Panc1 (cell line): Measurements from ENCODE around the gene PRRT3. TPM values are rescaled to one million over a fixed set of nuclear protein-coding genes. Genes with fewer than 3 reads are reported as not detected.
A peak's percentile ranks its signal among the peaks of the same experiment; 100 is the strongest.

Experiments used
- ATAC-seq: fragments of 200-7000 bp; cut with Tn5 transposase; 2 replicates; pipeline ENCODE4 v1.9.1; 2020; ENCODE audit warnings: mild to moderate bottlenecking, moderate library complexity
- BruUV-seq: library from RNA; stranded (reverse); fragments of 400-500 nt; replicated peaks from 2 replicates; lab custom pipeline; 2021; lab: Mats Ljungman, UMichigan
- CTCF ChIA-PET: fragments of 300-600 bp; sonication (Branson Sonifier 250); formaldehyde crosslinking; loops from one replicate; lab custom pipeline; 2022; ENCODE audit warnings: antibody characterized with exemption; lab: Charles Lee
- POLR2A ChIA-PET: fragments of 300-600 bp; sonication (Branson Sonifier 250); formaldehyde crosslinking; loops from one replicate; lab custom pipeline; 2022; ENCODE audit warnings: antibody characterized with exemption; lab: Charles Lee
- DNase-seq: peaks from one replicate; pipeline ENCODE4 v3.0.0-alpha.2; 2010; ENCODE audit warnings: low read depth, low spot score
- H3K27ac ChIP-seq: 2 replicates; pipeline ENCODE4 v1.5.1; 2011; ENCODE audit warnings: mild to moderate bottlenecking, low read length, inconsistent platforms
- H3K27me3 ChIP-seq: fragments of 200-500 bp; sonication (Bioruptor generic); 2 replicates; pipeline ENCODE4 v1.6.0; 2014; ENCODE audit warnings: low read length, inconsistent platforms; ENCODE audit not compliant: control insufficient read depth, insufficient read depth
- H3K36me3 ChIP-seq: fragments of 200-500 bp; sonication (Bioruptor generic); 2 replicates; pipeline ENCODE4 v1.5.1; 2014; ENCODE audit warnings: inconsistent platforms, mild to moderate bottlenecking, low read length, moderate library complexity; ENCODE audit not compliant: control insufficient read depth, insufficient read depth
- H3K4me1 ChIP-seq: 2 replicates; pipeline ENCODE4 v1.5.1; 2011; ENCODE audit warnings: inconsistent platforms, mild to moderate bottlenecking, low read length, moderate library complexity; ENCODE audit not compliant: control insufficient read depth, insufficient read depth
- H3K4me3 ChIP-seq, 2 experiments: 2 replicates each; pipeline ENCODE4 v1.5.1; 2011 to 2012; ENCODE audit warnings: low read depth in 2 of 2, low read length in 2 of 2, mild to moderate bottlenecking in 2 of 2, inconsistent platforms in 1 of 2, moderate library complexity in 1 of 2
- H3K9me3 ChIP-seq: fragments of 200-500 bp; sonication (Bioruptor generic); 2 replicates; pipeline ENCODE4 v1.5.1; 2014; ENCODE audit warnings: low read depth, mild to moderate bottlenecking, inconsistent platforms, low read length, moderate library complexity; ENCODE audit not compliant: control insufficient read depth, insufficient read depth
- CTCF ChIP-seq: fragments of 450-650 bp; IDR thresholded peaks from 2 replicates; pipeline ENCODE4 v1.5.1; 2017; ENCODE audit warnings: mild to moderate bottlenecking
- POLR2AphosphoS5 ChIP-seq: IDR thresholded peaks from 2 replicates; pipeline ENCODE4 v1.6.1; 2012; ENCODE audit warnings: mild to moderate bottlenecking, low read depth, low read length, moderate library complexity
- REST ChIP-seq, 2 experiments: IDR thresholded peaks; 2 replicates each; pipeline ENCODE4 v1.6.1; 2011 to 2012; ENCODE audit warnings: low read depth in 2 of 2, control low read depth in 1 of 2, low read length in 1 of 2, mild to moderate bottlenecking in 1 of 2, moderate library complexity in 1 of 2; ENCODE audit not compliant: insufficient read depth in 1 of 2
- SIN3A ChIP-seq: IDR thresholded peaks from 2 replicates; pipeline ENCODE4 v1.6.1; 2012; ENCODE audit warnings: low read depth, mild to moderate bottlenecking, low read length, moderate library complexity, borderline replicate concordance; ENCODE audit not compliant: insufficient read depth
- TCF7L2 ChIP-seq: IDR thresholded peaks from 2 replicates; pipeline ENCODE4 v1.6.1; 2011; ENCODE audit warnings: mild to moderate bottlenecking, low read depth, low read length, inconsistent platforms
- in situ Hi-C: cut with HindIII; loops from 2 replicates; pipeline ENCODE4 v1.10.0; 2016; ENCODE audit warnings: low sequenced_read_pairs, low pct_unique_long_range_greater_than_20kb
- intact Hi-C: fragments of 100-400 bp; cut with micrococcal nuclease; formaldehyde crosslinking; loops from one replicate; pipeline ENCODE4 v1.10.0; 2022; ENCODE audit not compliant: unreplicated experiment
- total RNA-seq: library from RNA; stranded (reverse); gene quantifications from one replicate; pipeline ENCODE4 v1.2.1, GENCODE V29; 2021; ENCODE audit not compliant: unreplicated experiment

PRRT3 gene
- total RNA-seq, 1 experiment from 2014 or later: 1.1 TPM

GRCh38 chr3:9932535-9932842, 19.7 kb downstream of the PRRT3 start:
- CTCF ChIA-PET: interaction anchor here (0.6 to 2.1 kb wide), 11 partner anchors 12 to 939 kb away, joined by 3 to 16 read pairs (median 4); partner anchors contain the start of genes IL17RE and RPUSD3
- in situ Hi-C loops: no loop called here
- no TSS peak for BruUV-seq
- Histone ChIP-seq H3K4me1 (0 out of 2 replicates have a peak, but pooled peaks cover 4% of the 10 kb centered on the region), H3K4me3 (peak overlapping the region; percentile 66 to 72), H3K27ac (peak overlapping the region; percentile 65; the same call in 1 of the 2 replicates), H3K36me3 (no peaks in the 10 kb centered on the region; the same call in 1 of the 2 replicates), H3K9me3 (no peaks in the 10 kb centered on the region), H3K27me3 (no peaks in the 10 kb centered on the region)
- POLR2A ChIA-PET: interaction anchor here (0.6 kb wide), 2 partner anchors 51 to 140 kb away, joined by 4 to 5 read pairs; partner anchors contain the start of gene ARPC4
- ATAC-seq (peak; percentile 0; the same call in 1 of the 2 replicates), DNase-seq (no peak)
- TF ChIP-seq REST (IDR thresholded peaks at IDR 0.05; ENCODE audit: insufficient read depth in 1 of 2, low read depth in 2 of 2, low read length in 1 of 2): no peak
- no peak for TF ChIP-seq POLR2AphosphoS5
- intact Hi-C loops: no loop called here

- H3K4me1 ChIP-seq: 0 out of 2 replicates have a peak, but pooled peaks cover 4% of the 10 kb centered on the region
- POLR2A ChIA-PET: no interaction called here
- no peak overlapping the region for H3K4me3 ChIP-seq
- DNase-seq: no peak
- intact Hi-C loops (no loop called here), in situ Hi-C loops (no loop called here)
- ATAC-seq: no peak
- BruUV-seq: no TSS peak
- TF ChIP-seq POLR2AphosphoS5 (no peak), CTCF (peak; percentile 35; the same call in 1 of the 2 replicates)
- H3K9me3 ChIP-seq: no peaks in the 10 kb centered on the region
- CTCF ChIA-PET: interaction anchor here (0.7 kb wide), 1 partner anchor 15 kb away, joined by 11 read pairs; no protein-coding TSS in a partner anchor
- H3K27ac ChIP-seq: no peak overlapping the region
- no peaks in the 10 kb centered on the region for H3K36me3 ChIP-seq
- no peaks in the 10 kb centered on the region for H3K27me3 ChIP-seq
Observed at GRCh38 chr3:9930804-9931418, 21.3 kb downstream of the PRRT3 start.

GRCh38 chr3:9928158-9928557, 24.1 kb downstream of the PRRT3 start:
- DNase-seq (no peak), ATAC-seq (no peak)
- in situ Hi-C loops: no loop called here
- TF ChIP-seq REST (IDR thresholded peaks at IDR 0.05; ENCODE audit: insufficient read depth in 1 of 2, low read depth in 2 of 2, low read length in 1 of 2) (no peak), POLR2AphosphoS5 (no peak), SIN3A (no peak), TCF7L2 (no peak), CTCF (no peak)
- Histone ChIP-seq H3K4me3 (no peak overlapping the region), H3K27ac (no peak overlapping the region), H3K4me1 (no peaks in the 10 kb centered on the region), H3K36me3 (no peaks in the 10 kb centered on the region), H3K9me3 (no peaks in the 10 kb centered on the region), H3K27me3 (no peaks in the 10 kb centered on the region)
- CTCF ChIA-PET: no interaction called here
- no TSS peak for BruUV-seq
- intact Hi-C loops: loop anchor here (10.0 kb wide), 1 partner anchor 83 kb away; the partner anchor contains the start of gene RPUSD3
- POLR2A ChIA-PET: no interaction called here
